SH-SY5Y (cell line): ENCODE data around the gene HOXA11.

ENCODE experiments used
- GATA2 ChIP-seq: IDR thresholded peaks from 2 replicates; pipeline ENCODE4 v1.6.1; 2011; ENCODE audit warnings: mild to moderate bottlenecking, low read depth, low read length
- GATA3 ChIP-seq: IDR thresholded peaks from 2 replicates; pipeline ENCODE4 v1.6.1; 2011; ENCODE audit warnings: low read depth, mild to moderate bottlenecking, low read length, moderate library complexity

The HOXA11 gene

DNA sequence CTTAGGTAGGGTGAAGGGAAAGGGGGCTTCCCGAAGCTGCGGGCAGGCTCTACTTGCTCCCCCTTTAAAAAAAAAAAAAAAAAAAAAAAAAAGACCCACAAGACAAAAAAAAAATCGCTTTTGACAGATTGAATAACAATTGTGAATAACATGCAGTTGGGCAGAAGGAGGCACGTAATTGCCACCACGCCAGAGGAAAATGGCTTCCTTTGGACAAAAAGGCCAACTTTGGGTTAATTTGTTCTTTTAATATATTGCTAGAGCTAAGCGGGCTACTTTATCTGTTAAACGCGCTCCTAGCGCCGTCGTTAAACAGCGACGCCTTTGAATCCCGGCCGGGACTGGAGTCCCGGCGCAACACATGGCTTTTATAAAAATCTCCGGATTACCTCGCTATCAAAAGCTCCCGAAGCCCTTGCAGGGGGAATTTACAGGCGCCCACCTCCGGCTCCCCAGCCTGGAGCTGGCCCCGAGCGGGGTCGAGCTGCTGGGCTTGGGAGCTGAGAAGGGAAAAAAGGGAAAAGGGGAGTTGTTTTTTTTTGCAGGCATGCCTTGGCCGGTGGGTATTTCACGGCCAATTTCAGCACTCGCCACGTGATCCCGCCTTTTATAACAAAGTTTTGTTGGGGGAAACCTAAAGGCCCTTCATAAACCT is 1.2 kb downstream of the HOXA11 start:
- TF ChIP-seq GATA3 (no peak), GATA2 (no peak)

DNA sequence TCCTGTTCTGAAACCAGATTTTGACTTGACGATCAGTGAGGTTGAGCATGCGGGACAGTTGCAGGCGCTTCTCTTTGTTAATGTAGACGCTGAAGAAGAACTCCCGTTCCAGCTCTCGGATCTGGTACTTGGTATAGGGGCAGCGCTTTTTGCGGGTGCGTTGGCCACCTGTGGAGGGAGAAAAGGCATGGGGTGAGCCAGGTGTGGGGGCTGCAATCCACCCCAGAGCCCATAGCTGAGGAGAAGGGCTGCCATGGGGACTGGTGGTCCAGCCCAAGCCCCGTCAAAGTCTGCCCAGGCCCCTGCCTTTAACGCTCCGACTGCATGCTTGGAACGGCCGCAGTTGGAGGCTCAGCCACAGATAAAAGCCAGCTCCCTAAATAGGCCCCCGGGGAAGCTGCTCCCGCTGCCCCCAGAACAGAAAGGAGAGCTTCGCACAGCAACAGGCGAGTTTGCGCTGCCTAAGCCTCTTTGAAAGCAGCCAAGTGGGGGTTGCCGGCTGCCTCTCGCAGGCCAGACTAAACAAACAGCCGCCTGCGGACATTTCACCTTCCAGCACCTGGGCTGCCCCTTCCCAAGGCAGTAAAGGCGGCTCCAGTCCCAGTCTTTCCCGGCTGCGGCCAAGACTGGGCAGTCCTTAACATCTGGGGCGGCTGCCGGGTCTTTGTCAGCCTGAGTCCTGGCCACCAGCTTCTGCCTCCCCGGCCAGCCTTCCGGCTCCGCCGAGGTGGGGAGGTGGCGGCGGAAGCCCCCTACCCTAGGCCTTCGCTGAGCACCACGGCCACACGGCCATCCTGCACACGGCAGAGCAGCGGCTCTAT is 2.0 kb downstream of the HOXA11 start:
- TF ChIP-seq GATA2, result no peak

DNA sequence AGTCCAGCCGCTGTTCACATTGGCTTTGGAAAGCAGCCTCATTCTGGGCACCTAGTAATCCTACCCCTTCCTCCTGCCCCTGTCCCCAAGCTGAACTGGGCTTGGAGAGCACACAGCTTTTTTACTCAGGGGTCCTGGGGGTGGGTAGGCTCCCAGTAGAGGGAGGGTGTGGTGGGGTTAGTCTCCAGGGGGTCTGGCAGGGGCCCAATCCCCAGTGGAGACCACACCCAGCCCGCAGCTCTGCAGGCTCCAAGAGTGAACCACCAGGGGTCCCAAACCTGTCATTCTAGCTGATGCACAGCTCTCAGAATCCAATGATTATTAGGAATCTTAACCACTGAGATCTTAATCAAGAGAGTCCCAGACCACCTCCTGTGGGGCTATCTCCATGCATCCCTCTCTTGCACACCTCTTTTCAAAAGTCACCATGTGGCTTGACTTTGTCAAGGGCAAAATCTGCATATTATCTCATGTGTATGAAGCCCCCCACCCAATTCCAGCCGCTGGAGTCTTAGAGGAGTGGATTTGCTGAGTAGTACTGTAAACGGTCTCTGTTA is 2.7 kb downstream of the HOXA11 start:
- no peak for TF ChIP-seq GATA2
- TF ChIP-seq GATA3, result no peak

DNA sequence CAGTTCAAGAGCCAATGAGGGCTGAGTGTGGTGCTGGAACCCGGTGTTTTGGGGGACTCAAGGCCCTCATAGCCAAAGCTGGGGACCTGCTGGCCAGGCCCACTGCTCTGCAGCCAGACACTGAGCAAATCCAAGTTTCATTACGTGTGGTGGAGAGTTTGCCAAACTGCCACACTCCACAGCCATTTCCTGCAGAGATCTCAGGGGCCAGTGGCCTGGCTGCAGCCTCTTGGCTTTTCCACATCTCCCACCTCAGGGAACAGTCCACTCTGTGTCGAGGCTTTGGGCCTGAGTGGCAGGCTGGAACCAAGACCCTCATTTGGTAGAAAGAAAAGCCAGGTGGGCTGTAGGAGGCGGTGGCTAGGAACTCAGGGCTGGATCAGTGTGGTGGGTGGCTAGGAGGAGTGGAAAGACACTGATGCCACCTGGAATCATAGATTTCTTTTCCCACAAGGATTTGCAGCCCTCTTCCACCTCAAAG is 3.2 kb downstream of the HOXA11 start:
- no peak for TF ChIP-seq GATA2
- no peak for TF ChIP-seq GATA3

DNA sequence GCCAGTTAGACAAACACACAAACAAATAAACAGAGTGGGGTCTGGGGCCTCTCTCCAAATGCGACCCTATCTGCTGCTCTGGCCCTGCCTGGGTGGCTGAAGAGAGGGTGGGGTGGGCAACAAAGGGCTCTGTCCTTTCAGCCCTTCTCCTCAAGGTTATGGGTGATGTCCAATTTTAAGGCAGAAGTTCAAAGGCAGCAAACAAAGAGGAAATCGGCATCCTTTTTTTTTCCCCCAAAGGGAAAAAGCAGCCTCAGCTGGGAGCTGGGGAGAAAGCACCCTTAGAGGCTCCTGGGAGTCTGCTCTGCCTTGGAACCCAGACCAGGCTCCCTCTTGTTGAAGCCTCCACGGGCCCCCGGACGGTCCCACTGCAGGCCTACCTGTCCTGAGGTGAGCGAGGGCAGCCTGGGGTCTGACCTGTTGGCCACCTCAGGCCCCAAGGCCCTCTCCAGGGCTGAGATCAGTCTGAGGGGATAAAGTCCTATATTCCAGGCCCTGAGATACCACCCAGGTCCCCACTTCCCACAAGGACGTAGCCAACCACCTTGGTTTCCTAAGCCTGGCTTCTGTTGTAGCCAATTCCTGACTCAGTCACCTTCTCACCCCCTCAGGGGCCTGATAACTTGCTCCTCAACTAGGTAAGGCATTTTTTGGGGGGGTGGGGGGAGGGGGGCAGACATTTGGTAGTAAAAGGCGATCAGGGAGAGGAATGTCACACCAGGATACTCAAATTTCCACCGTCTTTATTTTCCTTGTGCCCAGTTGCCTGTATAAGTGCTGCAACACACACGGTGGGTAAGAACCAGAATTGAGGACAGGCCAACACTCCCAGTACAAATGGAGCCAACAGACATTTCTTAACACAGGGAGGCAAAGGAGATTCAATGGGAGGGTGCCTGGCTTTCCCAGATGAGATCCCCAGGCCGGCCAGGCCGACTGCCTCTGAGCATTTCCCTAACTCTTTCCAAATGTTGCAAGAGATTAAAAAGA is 4.3 kb downstream of the HOXA11 start:
- TF ChIP-seq GATA3 (no peak), GATA2 (no peak)

DNA sequence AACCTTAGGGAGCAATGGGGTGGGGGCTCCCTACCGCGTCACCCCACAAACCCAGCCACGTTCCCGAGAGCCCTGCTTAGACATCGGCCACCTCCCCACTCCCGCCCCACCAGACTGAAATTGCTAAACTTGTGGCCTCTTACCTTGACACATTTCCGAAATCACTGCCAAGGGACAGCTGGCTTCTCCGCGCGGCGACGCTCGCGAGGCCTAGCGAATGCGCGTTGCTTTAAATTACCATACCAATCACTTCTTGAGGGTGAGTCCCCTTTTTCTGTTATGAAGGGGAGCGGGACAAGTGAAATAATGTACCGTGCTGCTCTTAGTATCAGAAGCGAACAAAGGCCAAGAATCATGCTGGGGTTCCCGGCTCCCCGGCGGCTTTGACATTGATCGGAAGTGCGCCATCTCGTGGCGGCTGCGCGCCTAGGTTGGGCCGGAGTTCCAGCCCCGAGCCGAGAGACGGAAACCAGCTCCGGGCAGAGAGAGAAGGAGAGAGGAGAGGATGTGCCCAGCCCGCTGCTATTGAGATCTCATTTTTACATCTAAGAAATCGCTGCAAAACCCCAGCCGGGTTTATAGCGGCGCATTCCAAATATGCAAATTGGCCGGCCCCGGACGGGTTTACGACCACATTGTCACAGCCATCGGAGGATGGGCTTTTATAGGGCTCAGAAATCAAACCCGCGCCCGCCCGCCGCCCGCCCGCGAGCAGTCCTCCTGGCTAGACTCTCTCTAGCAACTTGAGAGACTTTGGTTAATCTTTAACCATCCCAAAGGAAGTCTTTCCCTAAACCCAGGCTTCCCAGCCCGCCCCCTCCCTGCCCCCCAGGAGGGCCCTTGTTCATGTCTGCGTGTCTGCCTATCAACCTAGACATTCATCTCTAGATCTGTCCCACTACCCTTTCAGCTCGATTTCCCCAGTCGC is 5.3 kb downstream of the HOXA11 start:
- TF ChIP-seq GATA2 (no peak), GATA3 (no peak)

DNA sequence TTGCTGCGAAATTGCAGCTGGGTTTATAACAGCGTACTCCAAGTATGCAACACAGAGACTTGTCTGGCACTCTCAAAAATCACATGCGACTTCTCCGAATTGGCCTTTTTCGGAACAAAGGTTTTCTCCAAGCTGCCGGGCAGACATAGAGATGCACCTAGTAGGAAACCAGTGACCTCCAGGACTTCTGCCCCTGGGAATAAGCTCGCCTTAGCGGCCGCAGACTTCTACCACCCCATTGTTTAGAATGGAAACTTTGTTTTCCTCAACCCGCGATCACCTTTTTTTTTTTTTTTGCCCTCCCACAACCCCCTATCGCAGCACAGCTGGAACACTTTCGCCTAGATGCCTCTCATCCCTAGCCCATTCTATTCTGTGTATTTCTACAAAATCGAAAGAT is 6.0 kb downstream of the HOXA11 start:
- TF ChIP-seq GATA2 (no peak), GATA3 (no peak)

DNA sequence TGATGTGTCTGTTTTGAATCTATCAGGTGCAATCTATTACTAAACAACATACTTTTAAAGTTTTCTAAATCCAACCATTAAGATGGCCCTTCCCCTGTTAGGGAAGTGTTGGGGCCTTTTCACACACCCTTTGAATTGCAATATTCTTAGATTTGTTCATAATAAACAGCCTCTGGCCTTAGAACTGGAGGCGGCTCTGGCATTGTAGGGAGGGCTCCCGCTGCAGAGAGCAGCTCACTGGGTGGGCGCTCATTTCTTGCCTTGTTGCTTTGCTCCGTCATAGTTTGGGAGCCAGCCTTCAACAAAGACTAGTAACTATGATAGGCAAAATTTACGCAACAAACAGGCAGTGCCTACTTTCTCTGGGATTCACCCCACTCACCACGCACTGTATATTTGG is 6.7 kb downstream of the HOXA11 start:
- no peak for TF ChIP-seq GATA2
- no peak for TF ChIP-seq GATA3

DNA sequence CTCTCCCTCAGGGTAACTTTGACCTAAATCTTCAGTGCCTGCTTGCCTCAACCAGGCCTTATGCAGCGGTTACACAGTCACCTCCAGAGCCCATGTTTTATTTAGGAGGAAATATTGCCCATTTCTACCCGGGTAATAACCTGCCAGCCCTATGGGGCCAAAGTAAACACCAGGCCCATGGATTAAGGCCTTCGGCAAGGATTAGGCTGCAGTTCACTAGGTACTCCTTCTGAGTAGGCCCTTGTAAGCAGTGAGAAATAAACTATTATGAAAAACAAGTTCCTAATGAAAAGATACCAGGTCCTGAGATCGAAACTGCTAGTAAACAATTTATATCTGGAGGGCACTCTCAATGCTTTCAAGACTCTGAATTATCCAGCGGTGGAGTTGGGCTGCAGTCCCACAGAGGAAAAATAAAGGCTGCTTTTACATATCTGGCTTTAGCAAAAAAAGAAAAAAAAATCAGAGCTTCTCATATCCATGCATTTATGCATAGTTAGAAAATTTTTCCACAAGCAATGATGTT is 7.2 kb downstream of the HOXA11 start:
- TF ChIP-seq GATA2, result no peak
- no peak for TF ChIP-seq GATA3

DNA sequence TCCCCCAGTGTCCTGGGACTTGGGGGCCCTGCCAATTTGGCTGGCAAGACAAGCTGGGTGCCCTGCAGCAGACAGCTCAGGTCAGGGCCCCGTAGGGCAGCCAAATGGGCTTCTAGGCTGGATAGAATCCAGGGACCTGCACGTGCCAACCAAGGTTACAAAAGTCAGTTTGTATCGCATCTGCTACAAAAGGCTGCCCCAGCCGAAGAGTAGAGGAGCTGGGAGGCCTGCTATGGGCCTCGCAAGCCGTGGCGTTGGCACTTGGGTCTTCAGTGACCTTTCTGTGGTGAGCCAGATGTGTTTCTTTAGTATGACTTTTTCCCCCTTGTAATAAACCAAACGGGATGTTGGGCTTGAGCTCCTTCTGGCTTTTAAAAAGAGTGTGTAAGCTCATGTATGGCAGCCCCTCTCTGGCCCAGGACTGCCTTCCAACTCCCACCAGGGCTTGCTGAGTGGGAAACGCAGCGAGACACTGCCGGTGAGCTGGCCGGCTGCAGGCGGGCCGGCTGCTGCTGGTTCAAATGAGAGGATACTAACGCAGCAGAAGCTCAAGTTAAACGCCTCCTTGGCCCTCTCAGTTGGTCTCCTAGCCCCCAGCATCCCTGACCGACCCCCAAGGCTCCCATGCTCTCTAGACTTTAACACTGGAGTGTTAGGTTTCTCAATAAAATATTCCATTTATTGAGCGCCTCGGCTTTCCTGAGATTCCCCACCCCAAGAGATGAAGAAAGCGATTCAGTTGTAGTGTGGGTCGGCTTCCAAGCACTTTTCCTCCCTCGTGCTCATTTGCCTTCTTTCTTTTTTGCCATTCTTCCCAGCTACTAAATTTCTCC is 7.9 kb downstream of the HOXA11 start:
- TF ChIP-seq GATA2, result no peak
- TF ChIP-seq GATA3, result no peak

DNA sequence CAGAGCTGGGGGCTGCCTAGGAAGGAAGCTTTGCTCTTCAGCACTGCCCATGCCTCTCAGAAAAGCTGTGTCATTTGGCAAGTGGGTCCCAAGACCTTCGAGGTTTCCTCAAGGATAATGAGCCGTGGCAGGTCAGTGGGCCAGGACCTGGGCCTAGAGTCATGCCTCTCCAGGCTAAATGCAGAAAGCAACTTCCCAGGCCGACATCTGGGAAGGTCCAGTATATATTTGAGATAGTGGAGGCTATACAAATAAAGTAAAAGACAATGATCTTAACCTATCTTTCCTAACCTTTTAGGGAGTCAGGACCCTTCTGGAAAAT is 8.5 kb downstream of the HOXA11 start:
- TF ChIP-seq GATA2, result no peak
- no peak for TF ChIP-seq GATA3

DNA sequence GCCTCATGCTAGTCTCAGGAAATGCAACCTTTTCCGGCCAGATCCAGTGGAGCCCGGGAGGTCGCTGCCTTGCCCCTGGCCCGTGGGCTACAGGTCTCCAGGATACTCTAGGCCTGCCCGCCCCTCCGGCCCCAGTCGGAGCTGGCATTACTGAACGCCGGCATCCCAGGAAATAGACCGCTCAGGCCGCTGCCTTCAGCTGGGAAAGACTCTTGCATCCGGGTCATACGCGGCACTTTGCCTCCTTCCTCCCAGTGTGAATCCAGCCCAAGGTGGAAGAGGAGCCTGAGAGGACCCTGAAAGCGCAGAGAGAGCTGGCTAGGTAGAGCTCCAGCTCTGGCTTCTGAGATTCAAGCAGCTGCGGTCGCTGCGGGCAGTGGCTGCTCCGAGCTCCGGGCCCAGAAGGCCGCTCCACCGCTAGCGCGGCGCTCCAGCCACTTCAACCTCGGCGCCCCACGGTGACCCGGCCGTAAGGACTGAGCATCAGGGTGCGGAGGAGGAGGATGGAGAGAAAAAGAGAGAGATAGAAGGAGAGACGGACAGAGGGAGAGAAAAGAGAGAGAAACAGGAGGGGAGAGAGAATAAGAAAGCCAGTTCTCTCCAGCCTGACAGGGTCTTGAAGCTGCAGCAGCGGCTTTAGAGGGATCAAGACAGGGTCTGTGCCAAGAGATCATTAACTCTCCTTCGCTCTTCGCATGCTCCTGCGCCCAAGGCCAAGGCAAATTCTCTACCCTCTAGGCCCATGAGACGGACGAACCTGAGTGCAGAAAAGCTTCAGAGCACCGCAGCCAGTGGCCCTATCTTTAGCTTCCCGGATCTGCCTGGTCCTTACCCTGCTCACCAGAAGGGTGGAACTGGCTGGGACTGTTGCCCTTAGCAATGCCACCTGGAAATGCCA is 9.2 kb downstream of the HOXA11 start:
- TF ChIP-seq GATA2, result no peak
